Measurements from ENCODE around the gene CAPRIN1. TPM values are rescaled to one million over a fixed set of nuclear protein-coding genes. Genes with fewer than 3 reads are reported as not detected.

CAPRIN1 gene
- total RNA-seq, 1 experiment from 2014 or later: 301 TPM

GRCh38 chr11:34132261-34132965, 80.9 kb downstream of the CAPRIN1 start:
- Histone ChIP-seq H4K91ac (ENCODE audit: insufficient read length, low read depth, low read length) (no peak overlapping the region), H3T11ph (ENCODE audit: low read length) (no peak overlapping the region), H3K4ac (ENCODE audit: low read depth, low read length) (no peak overlapping the region), H3K79me2 (ENCODE audit: insufficient read depth, low read length) (no peaks in the 10 kb centered on the region), H3K27ac (ENCODE audit: insufficient read length, low read depth, low read length) (no peak overlapping the region), H3K4me1 (ENCODE audit: insufficient read depth, low read length) (no peaks in the 10 kb centered on the region), H3K4me2 (ENCODE audit: insufficient read depth, insufficient read length, low read length) (no peak overlapping the region), H4K20me1 (ENCODE audit: control insufficient read depth, insufficient read depth, insufficient read length) (no peaks in the 10 kb centered on the region), H2AFZ (ENCODE audit: low read length) (no peak overlapping the region), H2BK12ac (ENCODE audit: insufficient read length, low read depth, low read length) (no peak overlapping the region), H3K9me3 (ENCODE audit: control insufficient read depth, low read depth, low read length) (no peaks in the 10 kb centered on the region), H3K56ac (ENCODE audit: insufficient read length, low read depth, low read length) (no peak overlapping the region), H3K79me1 (ENCODE audit: insufficient read depth, low read depth, low read length, poor library complexity, severe bottlenecking) (no peaks in the 10 kb centered on the region), H4K8ac (replicated peaks; ENCODE audit: insufficient read length, low read depth, low read length) (no peak overlapping the region), H2BK120ac (ENCODE audit: low read depth, low read length, poor library complexity, severe bottlenecking) (no peak overlapping the region), H3K18ac (ENCODE audit: insufficient read length, low read depth, low read length) (no peak overlapping the region), H2BK15ac (ENCODE audit: low read depth, low read length) (no peak overlapping the region), H2AK5ac (ENCODE audit: insufficient read length, low read length) (no peak overlapping the region), H3K23ac (ENCODE audit: insufficient read length, low read depth, low read length) (no peak overlapping the region), H3K27me3 (ENCODE audit: insufficient read depth, low read length) (no peaks in the 10 kb centered on the region), H4K5ac (ENCODE audit: insufficient read length, low read depth, low read length) (no peak overlapping the region), H2BK20ac (ENCODE audit: low read depth, low read length, poor library complexity, severe bottlenecking) (no peak overlapping the region), H2BK5ac (ENCODE audit: insufficient read length, low read length) (no peak overlapping the region), H3K23me2 (ENCODE audit: insufficient read length, low read depth, low read length, poor library complexity, severe bottlenecking) (no peaks in the 10 kb centered on the region), H3K14ac (ENCODE audit: insufficient read depth, low read length) (no peak overlapping the region), H3K9ac (ENCODE audit: extremely low read depth, insufficient read length, low read length) (no peak overlapping the region)
- TF ChIP-seq CTCF (conservative IDR thresholded peaks at IDR 0.05): no peak
- H3K27me3 Mint-ChIP-seq (ENCODE audit: low read depth): no peaks in the 10 kb centered on the region; the same call in 1 of the 2 replicates
- H3K9me3 Mint-ChIP-seq: no peaks in the 10 kb centered on the region; a peak in 1 of 5 replicates
- H3K4me1 Mint-ChIP-seq: no peaks in the 10 kb centered on the region
- DNase-seq: no peak
- no peak overlapping the region for H3K4me3 Mint-ChIP-seq
- H3K36me3 Mint-ChIP-seq (ENCODE audit: insufficient read depth in 1 of 3, low read depth in 3 of 3): peaks cover 42 to 91% (median 81%) of the 10 kb centered on the region in 3 experiments
- no CpG with 5 or more reads among the region's 4 CpGs for WGBS (ENCODE audit: extremely low coverage, insufficient read length, low lambda C conversion rate)
- H3K27ac Mint-ChIP-seq: no peak overlapping the region
